Measurements from ENCODE around the gene TBC1D5. TPM values are rescaled to one million over a fixed set of nuclear protein-coding genes. Genes with fewer than 3 reads are reported as not detected.

The TBC1D5 gene
- polyA plus RNA-seq, 2 donors, result 4.5 to 6.7 TPM

GRCh38 chr3:17227472-17227871 is 515.0 kb downstream of the TBC1D5 start:
- Histone ChIP-seq H3K27ac (ENCODE audit: low read depth in 2 of 2, low read length in 1 of 2) (no peak overlapping the region), H3K36me3 (ENCODE audit: control insufficient read depth in 2 of 2, insufficient read depth in 2 of 2, low read length in 1 of 2) (no peaks in the 10 kb centered on the region), H3K4me1 (ENCODE audit: control insufficient read depth in 2 of 2, insufficient read depth in 2 of 2, low read length in 1 of 2) (no peaks in the 10 kb centered on the region), H3K4me3 (ENCODE audit: low read depth in 1 of 2, low read length in 2 of 2) (no peak overlapping the region), H3K27me3 (ENCODE audit: control insufficient read depth in 1 of 2, insufficient read depth in 2 of 2, low read length in 2 of 2) (no peaks in the 10 kb centered on the region), H3K9me3 (ENCODE audit: control insufficient read depth in 2 of 2, insufficient read depth in 1 of 2, low read depth in 1 of 2, low read length in 1 of 2) (no peaks in the 10 kb centered on the region)
- 83 to 87% methylated on average over 2 of the region's 2 CpGs for WGBS, 2 donors

DNA sequence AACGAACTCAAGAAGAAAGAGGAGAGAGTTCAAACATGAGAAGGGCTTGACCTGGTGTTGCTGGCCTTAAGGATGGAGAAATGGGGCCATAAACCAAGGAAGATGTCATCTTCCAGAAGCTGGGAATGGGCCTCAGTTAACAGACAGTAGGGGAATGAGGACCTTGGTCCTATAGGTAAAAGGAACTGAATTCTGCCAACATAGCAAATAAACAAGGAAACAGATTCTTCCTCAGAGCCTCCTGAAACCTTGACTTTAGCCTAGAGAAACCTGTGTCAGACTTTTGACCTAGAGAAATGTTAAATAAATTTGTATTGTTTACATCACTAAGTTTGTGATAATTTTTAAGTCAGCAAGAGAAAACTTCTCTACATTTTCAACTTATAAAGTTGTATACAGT is 520.9 kb downstream of the TBC1D5 start:
- 89 to 94% methylated on average over 1 of the region's 1 CpG for WGBS, 2 donors
- no peaks in the 10 kb centered on the region for H3K27me3 ChIP-seq (ENCODE audit: control insufficient read depth in 1 of 2, insufficient read depth in 2 of 2, low read length in 2 of 2)
- H3K27ac ChIP-seq (ENCODE audit: low read depth in 2 of 2, low read length in 1 of 2), result no peak overlapping the region
- H3K4me1 ChIP-seq (ENCODE audit: control insufficient read depth in 2 of 2, insufficient read depth in 2 of 2, low read length in 1 of 2), result no peaks in the 10 kb centered on the region
- no peaks in the 10 kb centered on the region for H3K36me3 ChIP-seq (ENCODE audit: control insufficient read depth in 2 of 2, insufficient read depth in 2 of 2, low read length in 1 of 2)
- H3K4me3 ChIP-seq (ENCODE audit: low read depth in 1 of 2, low read length in 2 of 2), result no peak overlapping the region
- no peaks in the 10 kb centered on the region for H3K9me3 ChIP-seq (ENCODE audit: control insufficient read depth in 2 of 2, insufficient read depth in 1 of 2, low read depth in 1 of 2, low read length in 1 of 2)

- WGBS, 2 donors, result 95 to 98% methylated on average over 2 of the region's 2 CpGs
Measured at GRCh38 chr3:17219593-17219992, 522.8 kb downstream of the TBC1D5 start.

GRCh38 chr3:17218587-17218986 is 523.8 kb downstream of the TBC1D5 start:
- Histone ChIP-seq H3K9me3 (ENCODE audit: control insufficient read depth in 2 of 2, insufficient read depth in 1 of 2, low read depth in 1 of 2, low read length in 1 of 2) (no peaks in the 10 kb centered on the region), H3K36me3 (ENCODE audit: control insufficient read depth in 2 of 2, insufficient read depth in 2 of 2, low read length in 1 of 2) (no peaks in the 10 kb centered on the region), H3K27me3 (ENCODE audit: control insufficient read depth in 1 of 2, insufficient read depth in 2 of 2, low read length in 2 of 2) (no peaks in the 10 kb centered on the region), H3K27ac (ENCODE audit: low read depth in 2 of 2, low read length in 1 of 2) (no peak overlapping the region), H3K4me1 (ENCODE audit: control insufficient read depth in 2 of 2, insufficient read depth in 2 of 2, low read length in 1 of 2) (no peaks in the 10 kb centered on the region), H3K4me3 (ENCODE audit: low read depth in 1 of 2, low read length in 2 of 2) (no peak overlapping the region)
- 83 to 94% methylated on average over 1 of the region's 1 CpG for WGBS, 2 donors

More at GRCh38 chr3:17219593-17219992, 522.8 kb downstream of the TBC1D5 start:
- no peaks in the 10 kb centered on the region for H3K4me1 ChIP-seq (ENCODE audit: control insufficient read depth in 2 of 2, insufficient read depth in 2 of 2, low read length in 1 of 2)
- no peaks in the 10 kb centered on the region for H3K36me3 ChIP-seq (ENCODE audit: control insufficient read depth in 2 of 2, insufficient read depth in 2 of 2, low read length in 1 of 2)
- H3K27me3 ChIP-seq (ENCODE audit: control insufficient read depth in 1 of 2, insufficient read depth in 2 of 2, low read length in 2 of 2), result no peaks in the 10 kb centered on the region
- no peaks in the 10 kb centered on the region for H3K9me3 ChIP-seq (ENCODE audit: control insufficient read depth in 2 of 2, insufficient read depth in 1 of 2, low read depth in 1 of 2, low read length in 1 of 2)
- no peak overlapping the region for H3K27ac ChIP-seq (ENCODE audit: low read depth in 2 of 2, low read length in 1 of 2)
- H3K4me3 ChIP-seq (ENCODE audit: low read depth in 1 of 2, low read length in 2 of 2), result no peak overlapping the region

DNA sequence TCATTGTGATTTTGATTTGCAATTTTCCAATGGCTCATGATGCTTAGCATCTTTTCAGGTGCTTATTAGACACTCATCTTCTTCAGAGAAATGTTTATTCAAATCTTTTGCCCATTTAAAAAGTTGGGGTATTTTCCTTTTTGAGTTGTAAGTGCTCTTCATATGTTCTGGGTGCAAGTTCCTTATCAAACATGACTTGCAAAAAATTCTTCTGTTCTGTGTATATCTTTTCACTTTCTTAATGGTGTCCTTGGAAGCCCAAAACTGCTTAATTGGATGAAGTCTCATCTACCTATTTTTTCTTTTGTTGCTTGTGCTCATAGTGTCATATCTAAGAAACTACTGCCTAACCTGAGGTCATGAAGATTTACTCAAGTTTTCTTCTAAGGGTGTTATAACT is 524.8 kb downstream of the TBC1D5 start:
- H3K27ac ChIP-seq (ENCODE audit: low read depth in 2 of 2, low read length in 1 of 2), result no peak overlapping the region
- no peaks in the 10 kb centered on the region for H3K27me3 ChIP-seq (ENCODE audit: control insufficient read depth in 1 of 2, insufficient read depth in 2 of 2, low read length in 2 of 2)
- no peaks in the 10 kb centered on the region for H3K9me3 ChIP-seq (ENCODE audit: control insufficient read depth in 2 of 2, insufficient read depth in 1 of 2, low read depth in 1 of 2, low read length in 1 of 2)
- H3K4me1 ChIP-seq (ENCODE audit: control insufficient read depth in 2 of 2, insufficient read depth in 2 of 2, low read length in 1 of 2), result no peaks in the 10 kb centered on the region
- H3K36me3 ChIP-seq (ENCODE audit: control insufficient read depth in 2 of 2, insufficient read depth in 2 of 2, low read length in 1 of 2), result no peaks in the 10 kb centered on the region
- H3K4me3 ChIP-seq (ENCODE audit: low read depth in 1 of 2, low read length in 2 of 2), result no peak overlapping the region

- Histone ChIP-seq H3K36me3 (ENCODE audit: control insufficient read depth in 2 of 2, insufficient read depth in 2 of 2, low read length in 1 of 2) (no peaks in the 10 kb centered on the region), H3K4me3 (ENCODE audit: low read depth in 1 of 2, low read length in 2 of 2) (no peak overlapping the region), H3K4me1 (ENCODE audit: control insufficient read depth in 2 of 2, insufficient read depth in 2 of 2, low read length in 1 of 2) (no peaks in the 10 kb centered on the region), H3K27ac (ENCODE audit: low read depth in 2 of 2, low read length in 1 of 2) (no peak overlapping the region), H3K27me3 (ENCODE audit: control insufficient read depth in 1 of 2, insufficient read depth in 2 of 2, low read length in 2 of 2) (no peaks in the 10 kb centered on the region), H3K9me3 (ENCODE audit: control insufficient read depth in 2 of 2, insufficient read depth in 1 of 2, low read depth in 1 of 2, low read length in 1 of 2) (no peaks in the 10 kb centered on the region)
- WGBS, 2 donors, result 88 to 90% methylated on average over 3 of the region's 3 CpGs
Measured at GRCh38 chr3:17213102-17213501, 529.3 kb downstream of the TBC1D5 start.

GRCh38 chr3:17207979-17208378 is 534.5 kb downstream of the TBC1D5 start:
- H3K36me3 ChIP-seq (ENCODE audit: control insufficient read depth in 2 of 2, insufficient read depth in 2 of 2, low read length in 1 of 2), result no peaks in the 10 kb centered on the region
- WGBS, 2 donors, result 91 to 96% methylated on average over 4 of the region's 4 CpGs

DNA sequence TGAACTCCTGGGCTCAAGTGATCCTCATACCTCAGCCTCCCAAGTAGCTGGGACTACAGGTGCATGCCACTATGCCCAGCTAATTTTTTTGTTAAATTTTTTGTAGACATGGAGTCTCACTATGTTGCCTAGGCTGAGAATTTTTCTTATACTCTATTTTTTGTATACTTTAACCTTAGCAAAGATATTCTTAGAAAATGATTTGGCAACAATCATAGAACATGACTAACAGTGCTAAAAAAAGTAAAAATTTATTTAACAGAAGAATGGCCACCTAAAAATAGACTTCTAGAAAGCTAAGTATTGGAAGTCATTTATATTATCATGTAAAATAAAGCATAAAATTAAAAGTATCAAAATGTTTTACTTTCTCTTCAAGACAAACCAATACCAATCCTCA is 535.4 kb downstream of the TBC1D5 start:
- no peaks in the 10 kb centered on the region for H3K4me1 ChIP-seq (ENCODE audit: control insufficient read depth in 2 of 2, insufficient read depth in 2 of 2, low read length in 1 of 2)
- no peaks in the 10 kb centered on the region for H3K36me3 ChIP-seq (ENCODE audit: control insufficient read depth in 2 of 2, insufficient read depth in 2 of 2, low read length in 1 of 2)
- no peaks in the 10 kb centered on the region for H3K27me3 ChIP-seq (ENCODE audit: control insufficient read depth in 1 of 2, insufficient read depth in 2 of 2, low read length in 2 of 2)
- H3K4me3 ChIP-seq (ENCODE audit: low read depth in 1 of 2, low read length in 2 of 2), result no peak overlapping the region
- no peak overlapping the region for H3K27ac ChIP-seq (ENCODE audit: low read depth in 2 of 2, low read length in 1 of 2)
- peaks cover 7% of the 10 kb centered on the region in 2 donors for H3K9me3 ChIP-seq (ENCODE audit: control insufficient read depth in 2 of 2, insufficient read depth in 1 of 2, low read depth in 1 of 2, low read length in 1 of 2)

More at GRCh38 chr3:17207979-17208378, 534.5 kb downstream of the TBC1D5 start:
- H3K27me3 ChIP-seq (ENCODE audit: control insufficient read depth in 1 of 2, insufficient read depth in 2 of 2, low read length in 2 of 2), result no peaks in the 10 kb centered on the region
- peaks cover 0 to under 1% of the 10 kb centered on the region in 2 donors for H3K9me3 ChIP-seq (ENCODE audit: control insufficient read depth in 2 of 2, insufficient read depth in 1 of 2, low read depth in 1 of 2, low read length in 1 of 2)
- no peak overlapping the region for H3K4me3 ChIP-seq (ENCODE audit: low read depth in 1 of 2, low read length in 2 of 2)
- no peak overlapping the region for H3K27ac ChIP-seq (ENCODE audit: low read depth in 2 of 2, low read length in 1 of 2)
- no peaks in the 10 kb centered on the region for H3K4me1 ChIP-seq (ENCODE audit: control insufficient read depth in 2 of 2, insufficient read depth in 2 of 2, low read length in 1 of 2)

- Histone ChIP-seq H3K27me3 (ENCODE audit: control insufficient read depth in 1 of 2, insufficient read depth in 2 of 2, low read length in 2 of 2) (no peaks in the 10 kb centered on the region), H3K4me1 (ENCODE audit: control insufficient read depth in 2 of 2, insufficient read depth in 2 of 2, low read length in 1 of 2) (no peaks in the 10 kb centered on the region), H3K9me3 (ENCODE audit: control insufficient read depth in 2 of 2, insufficient read depth in 1 of 2, low read depth in 1 of 2, low read length in 1 of 2) (peaks cover 7% of the 10 kb centered on the region in 2 donors), H3K36me3 (ENCODE audit: control insufficient read depth in 2 of 2, insufficient read depth in 2 of 2, low read length in 1 of 2) (no peaks in the 10 kb centered on the region), H3K27ac (ENCODE audit: low read depth in 2 of 2, low read length in 1 of 2) (no peak overlapping the region), H3K4me3 (ENCODE audit: low read depth in 1 of 2, low read length in 2 of 2) (no peak overlapping the region)
- 78 to 84% methylated on average over 3 of the region's 3 CpGs for WGBS, 2 donors
Measured at GRCh38 chr3:17204049-17204650, 538.3 kb downstream of the TBC1D5 start.

- WGBS, 2 donors, result 97 to 100% methylated on average over 2 of the region's 2 CpGs
- H3K27me3 ChIP-seq (ENCODE audit: control insufficient read depth in 1 of 2, insufficient read depth in 2 of 2, low read length in 2 of 2), result no peaks in the 10 kb centered on the region
- H3K4me3 ChIP-seq (ENCODE audit: low read depth in 1 of 2, low read length in 2 of 2), result no peak overlapping the region
- H3K9me3 ChIP-seq (ENCODE audit: control insufficient read depth in 2 of 2, insufficient read depth in 1 of 2, low read depth in 1 of 2, low read length in 1 of 2), result peaks cover 7% of the 10 kb centered on the region in 2 donors
- H3K4me1 ChIP-seq (ENCODE audit: control insufficient read depth in 2 of 2, insufficient read depth in 2 of 2, low read length in 1 of 2), result no peaks in the 10 kb centered on the region
- H3K27ac ChIP-seq (ENCODE audit: low read depth in 2 of 2, low read length in 1 of 2), result no peak overlapping the region
- H3K36me3 ChIP-seq (ENCODE audit: control insufficient read depth in 2 of 2, insufficient read depth in 2 of 2, low read length in 1 of 2), result no peaks in the 10 kb centered on the region
Measured at GRCh38 chr3:17201538-17201937, 540.9 kb downstream of the TBC1D5 start.
